ENCODE results near the gene DBF4.
"Not testable (repeated sequence)": the region's sequence is repeated elsewhere in the genome, so short reads cannot be mapped to it uniquely, and the experiment has no call there.

The DBF4 gene

GRCh38 chr7:87882151-87882937 lies 6.1 kb downstream of the DBF4 start:
- DNase-seq (ENCODE audit: low read depth in 2 of 2), result no peak

- DNase-seq (ENCODE audit: low read depth in 2 of 2), result no peak
These were observed 8.7 kb downstream of the DBF4 start for GRCh38 chr7:87885018-87885417.

GRCh38 chr7:87886875-87887274 lies 10.6 kb downstream of the DBF4 start:
- DNase-seq (ENCODE audit: low read depth in 2 of 2), result no peak

GRCh38 chr7:87895363-87895762 lies 19.1 kb downstream of the DBF4 start:
- DNase-seq (ENCODE audit: low read depth in 2 of 2), result no peak

GRCh38 chr7:87899255-87899654 lies 23.0 kb downstream of the DBF4 start:
- DNase-seq (ENCODE audit: low read depth in 2 of 2), result no peak

- not testable (repeated sequence) for DNase-seq (ENCODE audit: low read depth in 2 of 2)
These were observed 31.0 kb downstream of the DBF4 start for GRCh38 chr7:87907136-87907906.

- DNase-seq (ENCODE audit: low read depth in 2 of 2), result not testable (repeated sequence)
These were observed 32.5 kb downstream of the DBF4 start for GRCh38 chr7:87908814-87909213.

GRCh38 chr7:87912121-87912520 lies 35.8 kb downstream of the DBF4 start:
- no peak for DNase-seq (ENCODE audit: low read depth in 2 of 2)

- no peak for DNase-seq (ENCODE audit: low read depth in 2 of 2)
These were observed 42.4 kb downstream of the DBF4 start for GRCh38 chr7:87918740-87919139.

GRCh38 chr7:87919875-87920274 lies 43.6 kb downstream of the DBF4 start:
- no peak for DNase-seq (ENCODE audit: low read depth in 2 of 2)

- no peak for DNase-seq (ENCODE audit: low read depth in 2 of 2)
These were observed 44.3 kb downstream of the DBF4 start for GRCh38 chr7:87920578-87920977.

- DNase-seq (ENCODE audit: low read depth in 2 of 2), result not testable (repeated sequence)
These were observed 46.6 kb downstream of the DBF4 start for GRCh38 chr7:87922759-87923395.

GRCh38 chr7:87926581-87927461 lies 50.5 kb downstream of the DBF4 start:
- no peak for DNase-seq (ENCODE audit: low read depth in 2 of 2)

GRCh38 chr7:87933605-87933952 lies 57.3 kb downstream of the DBF4 start:
- no peak for DNase-seq (ENCODE audit: low read depth in 2 of 2)

- peak; percentile 73 to 86 for DNase-seq (ENCODE audit: low read depth in 2 of 2)
These were observed 57.8 kb downstream of the DBF4 start, which contains the start of gene ADAM22 for GRCh38 chr7:87933953-87934698. ADAM22 (plus strand) TSS chr7:87934251; CDS start chr7:87934466, 215 bp downstream.

GRCh38 chr7:87934699-87935383 lies 58.5 kb downstream of the DBF4 start:
- peak in 1 of 2 donors; percentile 10 for DNase-seq (ENCODE audit: low read depth in 2 of 2)

- no peak for DNase-seq (ENCODE audit: low read depth in 2 of 2)
These were observed 59.1 kb downstream of the DBF4 start for GRCh38 chr7:87935384-87935706.

GRCh38 chr7:87941138-87941537 lies 64.8 kb downstream of the DBF4 start:
- no peak for DNase-seq (ENCODE audit: low read depth in 2 of 2)

- no peak for DNase-seq (ENCODE audit: low read depth in 2 of 2)
These were observed 68.3 kb downstream of the DBF4 start for GRCh38 chr7:87944547-87944946.

GRCh38 chr7:87945926-87946325 lies 69.6 kb downstream of the DBF4 start:
- DNase-seq (ENCODE audit: low read depth in 2 of 2), result not testable (repeated sequence)

Data from stimulated activated CD8-positive, alpha-beta memory T cell treated with anti-CD3 and anti-CD28 coated beads, Interleukin-7, amount 100 ng/mL, for 4 hours (primary cell).